Activated B cell treated with CpG ODN at 0.5 μM for 24 hours (primary cell): ENCODE results near the gene CCNQ. TPM values are rescaled to one million over a fixed set of nuclear protein-coding genes. Genes with fewer than 3 reads are reported as not detected.

Experiments used
- ATAC-seq: fragments of 200-7000 bp; cut with Tn5 transposase; one replicate; pipeline ENCODE4 v1.10.0; 2021; ENCODE audit warnings: low read depth, mild to moderate bottlenecking, moderate library complexity
- CTCF ChIA-PET: fragments of 350-600 bp; sonication (Branson Sonifier 250); formaldehyde crosslinking; loops from one replicate; lab custom pipeline; 2021; ENCODE audit warnings: antibody characterized with exemption; lab: Charles Lee
- POLR2A ChIA-PET: fragments of 350-600 bp; sonication (Branson Sonifier 250); formaldehyde crosslinking; loops from one replicate; lab custom pipeline; 2021; ENCODE audit warnings: antibody characterized with exemption; lab: Charles Lee
- DNase-seq: peaks from one replicate; pipeline ENCODE4 v3.0.0; 2022
- H3K27ac Mint-ChIP-seq: one replicate; pipeline ENCODE4 v1.8.0; 2020; ENCODE audit warnings: mixed read lengths
- H3K27me3 Mint-ChIP-seq: one replicate; pipeline ENCODE4 v1.8.0; 2021; ENCODE audit warnings: mixed read lengths
- H3K36me3 Mint-ChIP-seq: one replicate; pipeline ENCODE4 v1.8.0; 2021; ENCODE audit warnings: low read depth, mixed read lengths
- H3K4me1 Mint-ChIP-seq: one replicate; pipeline ENCODE4 v1.8.0; 2021; ENCODE audit warnings: mixed read lengths
- H3K4me3 Mint-ChIP-seq: one replicate; pipeline ENCODE4 v1.8.0; 2020; ENCODE audit warnings: mild to moderate bottlenecking, mixed read lengths
- H3K9me3 Mint-ChIP-seq: one replicate; pipeline ENCODE4 v1.8.0; 2020; ENCODE audit warnings: mixed read lengths
- intact Hi-C: fragments of 100-400 bp; cut with micrococcal nuclease; formaldehyde crosslinking; loops from one replicate; pipeline ENCODE4 v1.15.1; 2024
- total RNA-seq: library from RNA; stranded (reverse); gene quantifications from 2 replicates; pipeline ENCODE4 v1.2.3, GENCODE V29; 2022
- TF ChIP-seq, protein P1 (sequence below): fragments of 200-600 bp; IDR thresholded peaks from one replicate; pipeline ENCODE4 v1.8.0; 2022; ENCODE audit warnings: antibody characterized with exemption, mild to moderate bottlenecking

Gene CCNQ
- total RNA-seq, 1 donor from 2014 or later: 25.8 TPM

DNA sequence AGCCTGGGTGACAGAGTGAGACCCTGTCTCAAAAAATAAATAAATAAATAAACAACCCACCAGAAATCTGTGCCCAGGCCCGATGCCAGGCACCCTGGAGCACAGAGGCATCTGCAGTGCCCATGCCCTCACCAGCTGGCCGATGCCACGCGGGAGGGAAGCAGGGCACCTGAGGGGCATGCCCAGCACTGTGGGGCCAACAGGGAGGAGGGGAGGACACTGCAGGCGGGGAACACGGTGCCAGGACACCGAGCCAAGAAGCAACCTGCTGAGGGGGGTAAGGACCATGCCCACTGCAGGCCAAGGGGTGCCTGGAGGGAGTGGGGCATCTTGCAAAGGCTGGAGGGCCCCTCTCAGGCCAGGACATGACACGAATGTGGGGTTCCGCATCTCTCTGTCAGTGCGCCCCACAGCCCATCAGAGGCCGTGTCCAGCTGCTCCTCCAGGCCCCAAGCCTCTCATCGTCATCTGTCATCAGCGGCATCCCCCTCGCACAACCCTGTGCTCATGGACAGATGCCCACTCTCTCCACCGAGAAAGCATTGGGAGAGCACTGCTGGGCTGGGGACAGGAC lies 34.8 kb upstream of the CCNQ start:
- TF ChIP-seq, protein P1, sequence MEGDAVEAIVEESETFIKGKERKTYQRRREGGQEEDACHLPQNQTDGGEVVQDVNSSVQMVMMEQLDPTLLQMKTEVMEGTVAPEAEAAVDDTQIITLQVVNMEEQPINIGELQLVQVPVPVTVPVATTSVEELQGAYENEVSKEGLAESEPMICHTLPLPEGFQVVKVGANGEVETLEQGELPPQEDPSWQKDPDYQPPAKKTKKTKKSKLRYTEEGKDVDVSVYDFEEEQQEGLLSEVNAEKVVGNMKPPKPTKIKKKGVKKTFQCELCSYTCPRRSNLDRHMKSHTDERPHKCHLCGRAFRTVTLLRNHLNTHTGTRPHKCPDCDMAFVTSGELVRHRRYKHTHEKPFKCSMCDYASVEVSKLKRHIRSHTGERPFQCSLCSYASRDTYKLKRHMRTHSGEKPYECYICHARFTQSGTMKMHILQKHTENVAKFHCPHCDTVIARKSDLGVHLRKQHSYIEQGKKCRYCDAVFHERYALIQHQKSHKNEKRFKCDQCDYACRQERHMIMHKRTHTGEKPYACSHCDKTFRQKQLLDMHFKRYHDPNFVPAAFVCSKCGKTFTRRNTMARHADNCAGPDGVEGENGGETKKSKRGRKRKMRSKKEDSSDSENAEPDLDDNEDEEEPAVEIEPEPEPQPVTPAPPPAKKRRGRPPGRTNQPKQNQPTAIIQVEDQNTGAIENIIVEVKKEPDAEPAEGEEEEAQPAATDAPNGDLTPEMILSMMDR: no peak
- ChIA-PET POLR2A (no interaction called here), CTCF (no interaction called here)
- Mint-ChIP-seq H3K4me3 (no peak overlapping the region), H3K4me1 (no peaks in the 10 kb centered on the region), H3K36me3 (no peaks in the 10 kb centered on the region), H3K27ac (no peak overlapping the region), H3K9me3 (peaks cover 4% of the 10 kb centered on the region), H3K27me3 (peaks cover 8% of the 10 kb centered on the region)
- ATAC-seq (no peak), DNase-seq (no peak)
- intact Hi-C loops: no loop called here

DNA sequence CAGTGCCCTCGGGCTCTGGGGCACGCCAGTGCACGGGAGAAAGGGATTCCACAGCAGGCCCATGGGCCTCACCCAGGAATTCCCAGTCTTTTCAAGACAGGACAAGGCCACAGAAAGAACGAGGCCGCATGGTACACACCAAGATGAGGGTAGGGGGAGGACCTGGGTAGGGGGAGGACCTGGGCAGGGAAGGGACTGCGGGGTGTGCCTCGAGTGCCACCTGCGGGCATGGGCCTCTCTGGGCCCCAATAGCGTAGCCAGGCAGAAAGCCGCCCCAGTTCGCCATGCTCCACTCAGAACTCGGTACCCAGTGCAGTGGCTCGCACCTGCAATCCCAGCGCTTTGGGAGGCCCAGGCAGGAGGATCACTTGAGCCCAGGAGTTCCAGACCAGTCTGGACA lies 34.1 kb upstream of the CCNQ start:
- ATAC-seq (no peak), DNase-seq (no peak)
- no peak overlapping the region for H3K4me3 Mint-ChIP-seq
- H3K27ac Mint-ChIP-seq: no peak overlapping the region
- H3K36me3 Mint-ChIP-seq: no peaks in the 10 kb centered on the region
- no peaks in the 10 kb centered on the region for H3K4me1 Mint-ChIP-seq
- intact Hi-C loops: no loop called here
- ChIA-PET POLR2A (no interaction called here), CTCF (no interaction called here)
- peaks cover 8% of the 10 kb centered on the region for H3K27me3 Mint-ChIP-seq
- TF ChIP-seq, protein P1: no peak
- H3K9me3 Mint-ChIP-seq: peaks cover 4% of the 10 kb centered on the region

DNA sequence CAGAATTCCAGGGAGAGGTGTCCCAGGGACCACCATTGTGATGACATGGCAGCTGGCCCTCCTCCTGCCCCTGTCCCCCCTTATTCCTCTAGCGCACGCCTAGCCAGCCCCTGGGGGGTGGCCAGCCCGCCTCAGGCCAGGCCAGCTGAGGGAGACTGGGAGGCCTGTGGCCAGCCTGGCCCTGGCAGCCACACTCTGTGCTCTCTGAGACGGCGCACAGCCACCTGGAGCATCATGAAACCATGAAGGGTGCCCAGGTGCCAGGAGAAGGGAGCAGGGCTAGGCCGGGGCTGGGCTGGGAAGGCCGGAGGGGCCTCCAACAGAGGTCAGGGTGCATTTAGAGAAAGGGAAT lies 33.6 kb upstream of the CCNQ start:
- no peak overlapping the region for H3K4me3 Mint-ChIP-seq
- ChIA-PET CTCF (no interaction called here), POLR2A (no interaction called here)
- peaks cover 4% of the 10 kb centered on the region for H3K9me3 Mint-ChIP-seq
- no peaks in the 10 kb centered on the region for H3K36me3 Mint-ChIP-seq
- DNase-seq (no peak), ATAC-seq (no peak)
- peaks cover 8% of the 10 kb centered on the region for H3K27me3 Mint-ChIP-seq
- no peaks in the 10 kb centered on the region for H3K4me1 Mint-ChIP-seq
- TF ChIP-seq, protein P1: no peak
- intact Hi-C loops: no loop called here
- H3K27ac Mint-ChIP-seq: no peak overlapping the region

- TF ChIP-seq, protein P1: no peak
- CTCF ChIA-PET: no interaction called here
- H3K27me3 Mint-ChIP-seq: peaks cover 8% of the 10 kb centered on the region
- no peak overlapping the region for H3K4me3 Mint-ChIP-seq
- DNase-seq (no peak), ATAC-seq (no peak)
- intact Hi-C loops: no loop called here
- peaks cover 4% of the 10 kb centered on the region for H3K9me3 Mint-ChIP-seq
- H3K27ac Mint-ChIP-seq: no peak overlapping the region
- no peaks in the 10 kb centered on the region for H3K4me1 Mint-ChIP-seq
- H3K36me3 Mint-ChIP-seq: no peaks in the 10 kb centered on the region
- POLR2A ChIA-PET: no interaction called here
These were observed 33.1 kb upstream of the CCNQ start for GRCh38 chrX:153631907-153632594.

DNA sequence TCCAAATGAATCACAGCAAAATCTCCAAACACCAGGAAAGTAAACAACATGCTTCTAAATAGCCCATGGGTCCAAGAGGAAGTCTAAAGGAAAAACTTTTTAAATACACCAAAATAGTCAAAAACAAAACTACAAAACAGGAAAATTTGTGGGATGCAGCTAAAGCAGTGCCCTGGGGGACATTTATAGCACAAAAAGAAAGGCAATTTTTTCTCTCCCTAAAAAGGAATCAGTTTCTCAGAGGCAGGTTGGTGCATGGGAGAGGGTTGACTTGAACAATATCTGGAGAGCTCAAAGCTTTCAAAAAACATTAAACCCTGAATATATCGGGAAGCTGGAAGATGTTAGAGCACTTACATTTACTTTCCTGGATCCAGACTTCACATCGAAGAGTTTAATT lies 32.4 kb upstream of the CCNQ start:
- Mint-ChIP-seq H3K9me3 (peaks cover 4% of the 10 kb centered on the region), H3K27ac (no peak overlapping the region), H3K4me3 (no peak overlapping the region), H3K36me3 (no peaks in the 10 kb centered on the region), H3K4me1 (no peaks in the 10 kb centered on the region), H3K27me3 (peaks cover 8% of the 10 kb centered on the region)
- CTCF ChIA-PET: no interaction called here
- ATAC-seq (no peak), DNase-seq (no peak)
- TF ChIP-seq, protein P1: no peak
- intact Hi-C loops: no loop called here
- POLR2A ChIA-PET: no interaction called here
